GM19372 (cell line): ENCODE results near the gene TJP1.
A peak's percentile ranks its signal among the peaks of the same experiment; 100 is the strongest.
"Not testable (repeated sequence)": the region's sequence is repeated elsewhere in the genome, so short reads cannot be mapped to it uniquely, and the experiment has no call there.

Experiments
- ATAC-seq: cut with Tn5 transposase; IDR thresholded peaks from one replicate; pipeline ENCODE4 v1.9.1; 2021; ENCODE audit warnings: mild to moderate bottlenecking, low read depth, moderate library complexity; ENCODE audit not compliant: unreplicated experiment

The TJP1 gene

GRCh38 chr15:29840054-29840453, 17.8 kb upstream of the TJP1 start:
- no peak for ATAC-seq

DNA sequence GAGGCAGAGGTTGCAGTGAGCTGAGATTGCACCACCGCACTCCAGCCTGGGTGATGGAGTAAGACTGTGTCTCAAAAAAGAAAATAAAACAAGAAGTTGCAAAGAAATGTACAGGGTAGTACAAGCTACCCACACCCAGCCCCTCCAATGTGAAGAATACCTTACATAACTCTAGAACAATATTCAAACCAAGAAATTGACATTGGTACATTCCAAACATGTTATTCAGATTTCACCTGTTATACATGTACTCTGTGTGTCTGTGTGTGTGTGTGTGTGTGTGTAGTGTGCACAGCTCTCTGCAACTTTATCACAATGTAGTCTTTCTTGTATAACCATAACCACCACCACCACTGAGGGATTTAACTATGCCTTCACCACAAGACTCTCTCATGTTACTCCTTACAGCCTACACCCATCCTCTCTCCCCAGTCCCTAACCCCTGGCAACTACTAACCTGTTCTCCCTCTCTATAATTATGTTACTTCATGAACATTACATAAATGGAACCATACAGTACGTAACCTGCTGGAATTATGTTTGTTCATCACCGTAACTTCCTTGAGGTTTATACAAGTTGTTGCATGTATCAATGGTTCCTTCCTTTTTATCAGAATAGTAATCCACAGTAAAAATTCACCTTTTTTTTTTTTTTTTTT, 16.2 kb upstream of the TJP1 start:
- ATAC-seq, result no peak

- no peak for ATAC-seq
Observed at GRCh38 chr15:29835301-29835700, 13.0 kb upstream of the TJP1 start.

- no peak for ATAC-seq
Observed at GRCh38 chr15:29832709-29833108, 10.4 kb upstream of the TJP1 start.

- ATAC-seq, result no peak
Observed at GRCh38 chr15:29826908-29827820, 4.9 kb upstream of the TJP1 start.

DNA sequence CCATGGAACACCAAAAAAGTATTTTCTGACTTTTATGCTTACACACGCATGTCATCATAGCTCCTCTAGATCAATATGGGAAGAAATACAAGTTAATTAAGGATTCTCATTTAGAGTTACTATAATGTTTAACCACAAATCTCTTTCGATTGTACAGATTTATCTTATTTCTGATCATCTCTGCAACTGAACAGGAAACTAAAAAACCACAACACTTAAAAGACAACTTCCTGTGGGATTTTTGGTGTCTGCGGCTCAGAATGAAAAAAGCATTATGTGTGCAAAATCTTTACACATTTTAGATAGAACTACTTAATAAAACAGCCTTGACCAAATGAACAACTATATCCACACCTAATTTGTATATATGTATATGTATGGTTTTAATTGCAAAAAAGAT, 3.0 kb upstream of the TJP1 start:
- ATAC-seq, result peak; percentile 61

GRCh38 chr15:29822684-29823459, 604 bp upstream of the TJP1 start:
- no peak for ATAC-seq

- peak; percentile 68 for ATAC-seq
Observed at GRCh38 chr15:29821416-29822099, 710 bp downstream of the TJP1 start.

GRCh38 chr15:29820394-29821154, 1.7 kb downstream of the TJP1 start:
- ATAC-seq, result no peak

- no peak for ATAC-seq
Observed at GRCh38 chr15:29819979-29820378, 2.3 kb downstream of the TJP1 start.

GRCh38 chr15:29818141-29818540, 4.1 kb downstream of the TJP1 start:
- ATAC-seq, result no peak

DNA sequence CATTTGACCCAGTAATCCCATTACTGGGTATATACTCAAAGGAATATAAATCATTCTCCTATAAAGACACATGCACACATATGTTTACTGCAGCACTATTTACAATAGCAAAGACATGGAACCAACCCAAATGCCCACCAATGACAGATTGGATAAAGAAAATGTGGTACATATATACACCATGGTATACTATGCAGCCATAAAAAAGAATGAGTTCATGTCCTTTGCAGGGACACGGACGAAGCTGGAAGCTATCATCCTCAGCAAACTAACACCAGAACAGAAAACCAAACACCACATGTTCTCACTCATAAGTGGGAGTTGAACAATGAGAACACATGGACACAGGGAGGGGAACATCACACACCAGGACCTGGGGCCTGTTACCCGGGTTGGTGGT, 4.8 kb downstream of the TJP1 start:
- not testable (repeated sequence) for ATAC-seq

- no peak for ATAC-seq
Observed at GRCh38 chr15:29815000-29815710, 7.1 kb downstream of the TJP1 start.

GRCh38 chr15:29813009-29813408, 9.3 kb downstream of the TJP1 start:
- ATAC-seq, result no peak

- ATAC-seq, result no peak
Observed at GRCh38 chr15:29812384-29812694, 9.9 kb downstream of the TJP1 start.

GRCh38 chr15:29811691-29812383, 10.4 kb downstream of the TJP1 start:
- ATAC-seq, result no peak

DNA sequence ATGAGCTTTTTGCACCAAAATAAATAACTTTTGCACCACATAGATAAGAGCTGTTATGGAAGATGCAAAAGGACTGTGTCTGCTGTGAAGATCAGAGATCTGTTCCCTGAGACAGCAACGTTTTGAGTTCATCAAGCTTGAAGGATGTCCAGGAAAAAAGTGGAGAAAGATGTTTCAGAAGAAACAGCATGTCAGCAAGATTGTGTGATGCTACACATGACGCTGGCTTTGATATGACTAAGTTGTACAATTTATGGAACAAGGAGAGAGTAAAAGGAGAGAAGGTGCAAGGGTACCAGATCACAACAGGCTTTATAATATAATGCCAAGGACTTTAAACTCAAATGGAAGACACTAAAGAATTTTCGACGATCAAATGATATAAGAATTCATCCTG, 16.6 kb downstream of the TJP1 start:
- no peak for ATAC-seq

DNA sequence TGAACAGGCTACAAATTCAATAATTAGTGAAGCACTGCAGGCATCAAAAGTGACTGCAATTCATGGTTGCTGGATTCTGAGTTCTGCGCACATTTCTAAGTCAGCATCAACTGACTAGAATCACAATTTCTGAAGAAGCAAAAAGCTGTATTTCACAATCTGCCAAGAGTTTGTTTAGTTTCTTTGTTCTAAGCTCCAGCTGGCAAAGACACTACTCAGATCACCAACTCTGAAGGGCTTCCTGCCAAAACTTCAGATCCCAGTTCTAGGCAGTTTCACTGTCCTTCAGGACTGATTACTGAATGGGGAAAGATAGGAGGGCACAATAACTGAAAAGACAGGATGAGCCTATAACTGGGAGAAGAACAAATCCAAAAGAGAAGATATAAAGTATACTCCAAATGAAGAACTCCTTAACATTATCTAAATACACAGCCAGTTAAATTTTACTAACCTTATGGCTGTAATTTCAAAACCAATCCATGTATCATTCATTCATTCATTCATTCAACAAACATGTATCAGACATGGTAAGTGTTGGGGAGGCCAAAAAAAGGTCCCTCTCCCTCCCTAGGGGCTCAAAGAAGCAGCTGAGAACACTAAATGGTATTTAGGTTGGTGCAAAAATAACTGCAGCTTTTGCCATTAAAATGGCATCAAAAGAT, 17.1 kb downstream of the TJP1 start:
- ATAC-seq, result no peak
